Stimulated activated CD4-positive, alpha-beta T cell treated with anti-CD3 and anti-CD28 coated beads, Interleukin-1b, Interleukin-23, amount 100 ng/mL, for 1 hour (primary cell): Measurements from ENCODE around the gene EDEM2.
"Not testable (repeated sequence)": the region's sequence is repeated elsewhere in the genome, so short reads cannot be mapped to it uniquely, and the experiment has no call there.

Experiments used
- DNase-seq, 2 donors: peaks; one replicate each; pipeline ENCODE4 v3.0.0-alpha.2; 2020; ENCODE audit warnings: low read depth in 2 of 2

Gene EDEM2

GRCh38 chr20:35087791-35088190, 59.3 kb downstream of the EDEM2 start:
- no peak for DNase-seq

DNA sequence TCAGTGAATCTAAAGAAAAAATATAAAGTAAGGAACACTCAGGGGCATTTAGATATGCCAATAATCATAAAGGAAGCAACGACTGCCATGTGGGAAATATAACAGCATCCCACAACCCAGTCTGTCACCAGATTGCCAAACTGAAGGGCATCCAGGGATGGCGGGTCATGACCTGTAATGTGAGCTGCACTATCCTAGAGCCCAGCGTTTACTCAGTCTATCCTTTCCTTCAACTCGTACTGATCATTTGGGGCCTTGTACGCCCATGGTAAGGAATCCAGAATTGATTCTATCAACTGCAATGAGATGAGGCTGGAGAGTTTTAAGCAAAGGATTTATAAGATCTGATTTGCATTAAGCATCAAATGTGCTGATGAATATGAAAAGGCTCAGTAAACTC, 59.8 kb downstream of the EDEM2 start:
- no peak for DNase-seq

DNA sequence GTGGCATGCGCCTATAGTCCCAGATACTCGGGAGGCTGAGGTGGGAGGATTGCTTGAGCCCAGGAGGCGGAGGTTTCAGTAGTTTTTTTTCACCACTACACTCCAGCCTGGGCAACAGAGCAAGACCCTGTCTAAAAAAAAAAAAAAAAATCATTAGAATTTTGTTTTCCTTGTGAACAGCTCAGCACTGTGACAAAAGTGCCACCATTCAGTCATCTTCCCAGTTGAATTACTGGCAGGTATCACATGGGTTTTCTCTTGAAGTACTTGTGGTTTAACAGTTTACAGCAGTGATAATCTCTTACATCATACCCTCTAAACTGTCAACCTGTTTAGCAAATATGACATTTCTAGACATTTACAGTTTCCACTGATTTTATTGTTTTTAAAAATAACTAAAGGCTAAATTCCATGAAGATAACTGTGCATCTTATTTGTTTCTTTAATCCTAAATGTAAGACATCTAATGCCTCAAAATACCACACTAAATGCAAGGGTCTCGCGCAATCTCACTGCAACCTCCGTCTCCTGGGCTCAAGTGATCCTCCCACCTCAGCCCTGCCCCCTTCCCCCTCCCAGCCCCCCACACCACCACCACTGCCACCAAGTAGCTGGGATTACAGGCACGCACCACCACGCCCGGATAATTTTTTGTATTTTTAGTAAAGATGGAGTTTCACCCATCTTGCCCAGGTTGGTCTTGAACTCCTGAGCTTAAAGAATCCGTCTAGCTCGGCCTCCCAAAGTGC, 61.5 kb downstream of the EDEM2 start:
- no peak for DNase-seq

DNA sequence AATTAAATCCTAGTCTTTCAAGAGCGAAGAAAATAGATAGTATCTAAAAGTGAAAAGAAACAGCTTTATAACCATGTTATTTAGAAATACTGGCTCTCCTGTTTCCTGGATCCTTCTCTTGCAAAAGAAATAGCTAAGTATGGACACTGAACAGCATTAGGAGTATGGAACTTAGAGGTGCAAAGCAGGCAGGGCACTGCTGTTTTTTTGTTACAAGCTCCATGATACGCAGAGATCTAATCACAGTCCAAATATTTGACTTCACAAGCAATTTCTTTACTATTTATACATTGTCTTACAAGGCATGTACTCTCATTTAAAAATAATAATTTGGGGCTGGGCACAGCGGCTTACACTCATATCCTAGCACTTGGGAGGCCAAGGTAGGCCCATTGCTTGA, 62.1 kb downstream of the EDEM2 start:
- DNase-seq: no peak

- DNase-seq: not testable (repeated sequence)
Measured at GRCh38 chr20:35080348-35080642, 66.8 kb downstream of the EDEM2 start.

DNA sequence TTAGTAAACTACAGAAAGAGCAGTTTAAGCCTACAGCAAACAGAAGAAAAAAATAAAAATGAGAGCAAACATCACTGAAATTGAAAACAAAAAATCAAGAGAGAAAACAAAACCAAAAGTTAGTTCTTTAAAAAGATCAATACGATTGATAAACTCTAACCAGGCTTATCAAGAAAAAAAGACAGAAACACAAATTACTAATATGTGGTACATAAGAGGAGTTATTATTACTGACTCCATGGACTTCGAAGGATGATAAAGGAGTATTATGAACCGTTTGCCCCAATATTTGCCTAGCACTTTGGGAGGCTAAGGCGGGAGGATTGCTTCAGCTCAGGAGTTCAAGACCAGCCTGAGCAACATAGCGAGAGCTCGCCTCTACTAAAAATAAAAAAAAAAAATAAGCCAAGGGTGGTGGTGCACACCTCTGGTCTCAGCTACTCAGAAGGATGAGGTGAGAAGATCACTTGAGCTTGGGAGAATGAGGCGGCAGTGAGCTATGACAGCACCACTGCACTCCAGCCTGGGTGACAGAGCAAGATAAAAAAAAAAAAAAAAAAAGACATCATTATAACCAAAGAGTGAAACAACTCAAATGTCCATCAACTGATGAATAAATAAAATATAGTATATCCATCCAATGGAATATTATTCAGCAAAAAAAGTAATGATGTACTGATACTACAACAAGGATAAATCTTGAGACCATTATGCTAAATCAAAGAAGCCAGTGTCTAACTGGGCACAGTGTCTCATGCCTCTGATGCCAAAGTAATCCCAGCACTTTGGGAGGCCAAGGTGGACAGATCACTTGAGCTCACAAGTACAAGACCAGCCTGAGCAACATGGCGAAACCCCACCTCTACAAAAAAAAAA, 67.4 kb downstream of the EDEM2 start:
- DNase-seq: no peak

DNA sequence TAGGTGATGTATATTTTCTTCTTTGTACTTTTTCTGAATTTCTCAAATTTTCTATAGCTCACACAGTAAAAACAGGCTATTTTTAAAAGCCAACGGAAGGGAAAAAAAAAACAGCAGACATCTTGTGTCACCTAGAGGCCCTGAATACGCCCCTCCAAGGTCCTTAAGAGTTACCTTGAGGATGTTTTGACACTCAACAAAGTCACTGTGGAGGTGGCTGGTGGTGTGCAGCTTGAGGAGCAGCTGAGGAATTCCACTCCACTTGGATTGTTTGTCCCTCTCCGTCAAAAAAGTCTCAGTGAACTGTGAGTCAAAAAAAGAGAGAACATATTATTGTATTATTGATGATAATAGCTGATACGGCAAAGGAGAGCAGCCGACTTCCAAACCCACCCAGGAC, 69.3 kb downstream of the EDEM2 start:
- DNase-seq: no peak

DNA sequence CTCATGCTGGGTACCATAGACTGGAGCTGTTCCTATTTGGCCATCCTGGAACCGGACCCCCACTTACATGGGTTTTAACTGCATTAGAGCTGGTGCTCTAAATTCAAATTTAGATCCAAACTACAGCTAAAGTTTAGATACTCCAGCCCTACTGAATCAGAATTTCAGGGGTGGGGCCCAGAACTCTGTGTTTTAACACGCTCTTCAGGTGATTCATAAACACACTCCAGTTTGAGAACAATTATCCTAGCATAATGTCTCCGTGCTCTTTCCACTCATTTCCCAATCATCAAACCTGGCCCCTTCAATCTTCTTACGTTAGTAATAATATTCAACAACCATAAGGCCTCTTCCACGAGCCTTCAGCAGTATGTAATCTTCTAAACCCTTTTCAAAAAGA, 69.8 kb downstream of the EDEM2 start:
- no peak for DNase-seq

DNA sequence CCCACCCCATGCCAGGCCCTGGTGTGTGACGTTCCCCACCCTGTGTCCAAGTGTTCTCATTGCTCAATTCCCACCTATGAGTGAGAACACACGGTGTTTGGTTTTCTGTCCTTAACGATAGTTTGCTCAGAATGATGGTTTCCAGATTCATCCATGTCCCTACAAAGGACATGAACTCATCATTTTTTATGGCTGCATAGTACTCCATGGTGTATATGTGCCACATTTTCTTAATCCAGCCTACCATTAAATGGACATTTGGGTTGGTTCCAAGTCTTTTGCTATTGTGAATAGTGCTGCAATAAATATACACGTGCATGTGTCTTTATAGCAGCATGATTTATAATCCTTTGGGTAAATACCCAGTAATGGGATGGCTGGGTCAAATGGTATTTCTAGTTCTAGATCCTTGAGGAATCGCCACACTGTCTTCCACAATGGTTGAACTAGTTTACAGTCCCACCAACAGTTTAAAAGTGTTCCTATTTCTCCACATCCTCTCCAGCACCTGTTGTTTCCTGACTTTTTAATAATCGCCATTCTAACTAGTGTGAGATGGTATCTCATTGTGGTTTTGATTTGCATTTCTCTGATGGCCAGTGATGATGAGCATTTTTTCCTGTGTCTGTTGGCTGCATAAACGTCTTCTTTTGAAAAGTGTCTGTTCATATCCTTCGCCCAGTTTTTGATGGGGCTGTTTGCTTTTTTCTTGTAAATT, 75.5 kb downstream of the EDEM2 start:
- not testable (repeated sequence) for DNase-seq

GRCh38 chr20:35066194-35066593, 80.9 kb downstream of the EDEM2 start:
- DNase-seq: no peak
